IMR-90 (cell line): Measurements from ENCODE around the gene SRGAP3. TPM values are rescaled to one million over a fixed set of nuclear protein-coding genes. Genes with fewer than 3 reads are reported as not detected.

ENCODE experiments used
- ATAC-seq: fragments of 200-7000 bp; cut with Tn5 transposase; 2 replicates; pipeline ENCODE4 v1.9.1; 2020; ENCODE audit warnings: low read depth, mild to moderate bottlenecking, moderate library complexity
- BruUV-seq: library from RNA; stranded (reverse); fragments of 400-500 nt; replicated peaks from 2 replicates; lab custom pipeline; 2021; lab: Mats Ljungman, UMichigan
- CTCF ChIA-PET: fragments of 300-600 bp; formaldehyde crosslinking; extraction: SDS; loops from one replicate; lab custom pipeline; 2021; ENCODE audit warnings: antibody characterized with exemption; lab: Yijun Ruan, JAX
- POLR2A ChIA-PET: fragments of 300-600 bp; sonication (Branson Sonifier 250); formaldehyde crosslinking; loops from one replicate; lab custom pipeline; 2022; ENCODE audit warnings: antibody characterized with exemption; ENCODE audit not compliant: unreplicated experiment; lab: Charles Lee
- DNase-seq: peaks from one replicate; pipeline ENCODE4 v3.0.0; 2013
- H2AFZ ChIP-seq: replicated peaks from 2 replicates; pipeline ENCODE3; 2013; ENCODE audit warnings: low read length, mild to moderate bottlenecking; ENCODE audit not compliant: poor library complexity
- H2AK5ac ChIP-seq: 2 replicates; pipeline ENCODE4 v1.6.1; 2013; ENCODE audit warnings: low read depth, low read length, inconsistent platforms
- H2AK9ac ChIP-seq: replicated peaks from 2 replicates; pipeline ENCODE3; 2013; ENCODE audit warnings: mild to moderate bottlenecking, low read depth, low read length, moderate library complexity; ENCODE audit not compliant: poor library complexity
- H2BK120ac ChIP-seq: 2 replicates; pipeline ENCODE4 v1.6.1; 2013; ENCODE audit warnings: low read depth, low read length, inconsistent platforms
- H2BK15ac ChIP-seq: 3 replicates; pipeline ENCODE4 v1.6.1; 2013; ENCODE audit warnings: low read depth, low read length, inconsistent platforms
- H2BK20ac ChIP-seq: 2 replicates; pipeline ENCODE4 v1.6.1; 2013; ENCODE audit warnings: low read depth, mild to moderate bottlenecking, inconsistent platforms, low read length, moderate library complexity
- H2BK5ac ChIP-seq: 2 replicates; pipeline ENCODE4 v1.6.1; 2013; ENCODE audit warnings: mild to moderate bottlenecking, low read depth, low read length, inconsistent platforms; ENCODE audit not compliant: poor library complexity, severe bottlenecking
- H3K14ac ChIP-seq: replicated peaks from 2 replicates; pipeline ENCODE4 v1.6.1; 2013; ENCODE audit warnings: low read depth, low read length, inconsistent platforms
- H3K18ac ChIP-seq: 2 replicates; pipeline ENCODE4 v1.6.1; 2013; ENCODE audit warnings: low read depth, low read length, control low read depth
- H3K23ac ChIP-seq: 2 replicates; pipeline ENCODE4 v1.6.1; 2013; ENCODE audit warnings: low read depth, low read length, inconsistent platforms
- H3K27ac ChIP-seq: 2 replicates; pipeline ENCODE4 v1.5.1; 2013; ENCODE audit warnings: mild to moderate bottlenecking, control low read depth, low read length; ENCODE audit not compliant: insufficient read depth
- H3K27me3 ChIP-seq: 2 replicates; pipeline ENCODE4 v1.6.1; 2013; ENCODE audit warnings: low read length; ENCODE audit not compliant: control insufficient read depth, insufficient read depth
- H3K36me3 ChIP-seq: 2 replicates; pipeline ENCODE4 v1.6.1; 2013; ENCODE audit warnings: low read length, mixed read lengths; ENCODE audit not compliant: control insufficient read depth, insufficient read depth
- H3K4ac ChIP-seq: 2 replicates; pipeline ENCODE4 v1.6.1; 2013; ENCODE audit warnings: low read depth, low read length, inconsistent platforms
- H3K4me1 ChIP-seq: 2 replicates; pipeline ENCODE4 v1.6.1; 2013; ENCODE audit warnings: low read length, mixed read lengths; ENCODE audit not compliant: control insufficient read depth, insufficient read depth
- H3K4me2 ChIP-seq: 2 replicates; pipeline ENCODE4 v1.6.1; 2013; ENCODE audit warnings: low read depth, mild to moderate bottlenecking, control low read depth, low read length, moderate library complexity
- H3K4me3 ChIP-seq: 2 replicates; pipeline ENCODE4 v1.5.1; 2013; ENCODE audit warnings: low read depth, mild to moderate bottlenecking, control low read depth, low read length, moderate library complexity; ENCODE audit not compliant: insufficient read depth
- H3K56ac ChIP-seq: 2 replicates; pipeline ENCODE4 v1.6.1; 2013; ENCODE audit warnings: low read length, inconsistent platforms; ENCODE audit not compliant: insufficient read depth; ENCODE audit errors: extremely low read depth
- H3K79me1 ChIP-seq, 2 experiments: 2 replicates each; pipeline ENCODE4 v1.6.1; 2013; ENCODE audit warnings: low read length in 2 of 2, inconsistent platforms in 1 of 2, low read depth in 1 of 2
- H3K9ac ChIP-seq: 2 replicates; pipeline ENCODE4 v1.6.1; 2013; ENCODE audit warnings: low read depth, low read length, control low read depth
- H3K9me1 ChIP-seq: 2 replicates; pipeline ENCODE4 v1.6.1; 2013; ENCODE audit warnings: low read length, inconsistent platforms; ENCODE audit not compliant: insufficient read depth
- H3K9me3 ChIP-seq: 2 replicates; pipeline ENCODE4 v1.6.1; 2013; ENCODE audit warnings: low read length; ENCODE audit not compliant: control insufficient read depth, insufficient read depth
- H4K20me1 ChIP-seq: 2 replicates; pipeline ENCODE4 v1.6.1; 2013; ENCODE audit warnings: low read length, inconsistent platforms; ENCODE audit not compliant: insufficient read depth
- H4K5ac ChIP-seq: 2 replicates; pipeline ENCODE4 v1.6.1; 2013; ENCODE audit warnings: mild to moderate bottlenecking, low read depth, low read length, control low read depth
- H4K8ac ChIP-seq, 2 experiments: 2 replicates each; pipeline ENCODE4 v1.6.1; 2013; ENCODE audit warnings: low read depth in 2 of 2, low read length in 2 of 2, control low read depth in 1 of 2, inconsistent platforms in 1 of 2
- H4K91ac ChIP-seq: 2 replicates; pipeline ENCODE4 v1.6.1; 2013; ENCODE audit warnings: low read depth, low read length, inconsistent platforms; ENCODE audit not compliant: insufficient read depth
- BHLHE40 ChIP-seq: fragments of 150-350 bp; IDR thresholded peaks from 2 replicates; pipeline ENCODE4 v1.6.1; 2016; ENCODE audit warnings: mild to moderate bottlenecking, low read depth, low read length
- CEBPB ChIP-seq: IDR thresholded peaks from 2 replicates; pipeline ENCODE4 v1.6.1; 2012; ENCODE audit warnings: low read depth, low read length, improper control_type of control experiment
- CHD1 ChIP-seq: IDR thresholded peaks from 2 replicates; pipeline ENCODE4 v1.6.1; 2012; ENCODE audit warnings: low read depth, low read length, improper control_type of control experiment
- FOS ChIP-seq: fragments of 150-350 bp; IDR thresholded peaks from 2 replicates; pipeline ENCODE4 v1.6.1; 2016; ENCODE audit warnings: low read depth, low read length
- MAFK ChIP-seq: IDR thresholded peaks from 2 replicates; pipeline ENCODE4 v1.6.1; 2012; ENCODE audit warnings: low read depth, low read length, improper control_type of control experiment
- MAZ ChIP-seq: IDR thresholded peaks from 2 replicates; pipeline ENCODE4 v1.6.1; 2012; ENCODE audit warnings: low read depth, mild to moderate bottlenecking, low read length, improper control_type of control experiment, moderate library complexity, borderline replicate concordance
- MXI1 ChIP-seq: IDR thresholded peaks from 2 replicates; pipeline ENCODE4 v1.6.1; 2012; ENCODE audit warnings: low read depth, mild to moderate bottlenecking, low read length, moderate library complexity, borderline replicate concordance
- NFE2L2 ChIP-seq: fragments of 150-350 bp; IDR thresholded peaks from 2 replicates; pipeline ENCODE4 v1.6.1; 2016; ENCODE audit warnings: low read depth, mild to moderate bottlenecking, low read length
- POLR2A ChIP-seq: IDR thresholded peaks from 2 replicates; pipeline ENCODE4 v1.6.1; 2012; ENCODE audit warnings: mild to moderate bottlenecking, low read depth, low read length
- RAD21 ChIP-seq: IDR thresholded peaks from 2 replicates; pipeline ENCODE4 v1.6.1; 2012; ENCODE audit warnings: low read length, improper control_type of control experiment
- RCOR1 ChIP-seq: IDR thresholded peaks from 2 replicates; pipeline ENCODE4 v1.6.1; 2012; ENCODE audit warnings: mild to moderate bottlenecking, low read length, improper control_type of control experiment; ENCODE audit not compliant: insufficient replicate concordance
- RFX5 ChIP-seq: IDR thresholded peaks from 2 replicates; pipeline ENCODE4 v1.8.0; 2012; ENCODE audit warnings: low read depth, mild to moderate bottlenecking, low read length, moderate library complexity
- SMC3 ChIP-seq: fragments of 150-350 bp; IDR thresholded peaks from 2 replicates; pipeline ENCODE4 v1.6.1; 2016; ENCODE audit warnings: low read depth, mild to moderate bottlenecking, antibody characterized with exemption, low read length, moderate library complexity
- WGBS, 2 experiments: methylation state at CpG; one replicate each; pipeline versions ENCODE4 v1.1.5 to v1.1.7; 2013; ENCODE audit warnings: missing lambda C conversion rate in 2 of 2; ENCODE audit not compliant: insufficient read length in 1 of 2; ENCODE audit errors: extremely low coverage in 2 of 2; 5-methylcytosine and 5-hydroxymethylcytosine counted together
- dilution Hi-C: fragments of 300-500 bp; cut with HindIII; formaldehyde crosslinking; loops from one replicate; pipeline ENCODE4 v1.14.3; 2018; ENCODE audit warnings: low sequenced_read_pairs; ENCODE audit not compliant: unreplicated experiment
- in situ Hi-C: fragments of 300-500 bp; cut with MboI; formaldehyde crosslinking; loops from 3 replicates; pipeline ENCODE4 v1.14.3; 2019; ENCODE audit warnings: low sequenced_read_pairs, inconsistent platforms, mixed read lengths
- intact Hi-C: fragments of 100-400 bp; cut with micrococcal nuclease; formaldehyde crosslinking; loops from 2 replicates; pipeline ENCODE4 v1.10.0; 2022
- polyA plus RNA-seq, 3 experiments: library from polyadenylated mRNA; depleted of rRNA; stranded (reverse); fragments of >200 nt; gene quantifications; 2 replicates each; pipeline ENCODE4 v1.2.3, GENCODE V29; 2012; ENCODE audit warnings: low replicate concordance in 1 of 3
- total RNA-seq: library from RNA; depleted of rRNA; stranded (reverse); fragments of >200 nt; gene quantifications from 2 replicates; pipeline ENCODE4 v1.2.3, GENCODE V29; 2012
- TF ChIP-seq, protein P1 (sequence below): conservative IDR thresholded peaks from 2 replicates; pipeline ENCODE4 v1.5.1; 2012; ENCODE audit warnings: mild to moderate bottlenecking, low read depth, low read length, improper control_type of control experiment
- TF ChIP-seq, protein P2 (sequence below): fragments of 150-350 bp; IDR thresholded peaks from 2 replicates; pipeline ENCODE4 v1.6.1; 2017; ENCODE audit warnings: mild to moderate bottlenecking, antibody characterized with exemption, low read length, low read depth
- TF ChIP-seq, protein P3 (sequence below): fragments of 150-350 bp; IDR thresholded peaks from 2 replicates; pipeline ENCODE4 v1.6.1; 2016; ENCODE audit warnings: low read depth, mild to moderate bottlenecking, low read length, moderate library complexity, borderline replicate concordance

The SRGAP3 gene
- total and polyA plus RNA-seq, 2 of the 4 experiments (the other 2 are of a cell fraction), result 0.68 to 1.4 TPM

DNA sequence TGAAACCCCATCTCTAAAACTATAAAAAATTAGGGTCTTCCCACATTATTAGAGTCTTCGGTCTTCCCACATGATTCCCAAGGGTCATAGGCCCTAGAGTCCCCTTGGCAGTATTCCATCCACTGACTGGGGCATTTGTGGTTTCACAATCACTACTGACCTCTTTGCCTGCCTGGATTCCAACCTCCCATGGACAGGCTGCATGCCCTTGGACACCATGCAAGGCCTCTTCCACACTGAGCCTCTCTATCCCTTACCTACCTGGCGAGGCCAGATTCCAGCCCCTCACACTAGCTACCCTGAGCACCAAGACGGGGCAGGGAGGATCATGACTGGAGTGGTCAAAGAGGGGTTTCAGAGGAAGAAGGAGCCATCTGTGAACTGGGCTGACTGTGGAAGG, 64.4 kb downstream of the SRGAP3 start:
- no peak overlapping the region for H4K91ac ChIP-seq
- H2BK15ac ChIP-seq, result no peak overlapping the region
- TF ChIP-seq MXI1, result no peak
- TF ChIP-seq, protein P1, sequence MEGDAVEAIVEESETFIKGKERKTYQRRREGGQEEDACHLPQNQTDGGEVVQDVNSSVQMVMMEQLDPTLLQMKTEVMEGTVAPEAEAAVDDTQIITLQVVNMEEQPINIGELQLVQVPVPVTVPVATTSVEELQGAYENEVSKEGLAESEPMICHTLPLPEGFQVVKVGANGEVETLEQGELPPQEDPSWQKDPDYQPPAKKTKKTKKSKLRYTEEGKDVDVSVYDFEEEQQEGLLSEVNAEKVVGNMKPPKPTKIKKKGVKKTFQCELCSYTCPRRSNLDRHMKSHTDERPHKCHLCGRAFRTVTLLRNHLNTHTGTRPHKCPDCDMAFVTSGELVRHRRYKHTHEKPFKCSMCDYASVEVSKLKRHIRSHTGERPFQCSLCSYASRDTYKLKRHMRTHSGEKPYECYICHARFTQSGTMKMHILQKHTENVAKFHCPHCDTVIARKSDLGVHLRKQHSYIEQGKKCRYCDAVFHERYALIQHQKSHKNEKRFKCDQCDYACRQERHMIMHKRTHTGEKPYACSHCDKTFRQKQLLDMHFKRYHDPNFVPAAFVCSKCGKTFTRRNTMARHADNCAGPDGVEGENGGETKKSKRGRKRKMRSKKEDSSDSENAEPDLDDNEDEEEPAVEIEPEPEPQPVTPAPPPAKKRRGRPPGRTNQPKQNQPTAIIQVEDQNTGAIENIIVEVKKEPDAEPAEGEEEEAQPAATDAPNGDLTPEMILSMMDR, result no peak
- TF ChIP-seq MAZ, result no peak
- TF ChIP-seq RCOR1, result no peak
- TF ChIP-seq CEBPB, result no peak
- no peak for TF ChIP-seq CHD1
- no peak for TF ChIP-seq FOS
- TF ChIP-seq BHLHE40, result no peak
- no peak for TF ChIP-seq POLR2A
- no peak for TF ChIP-seq MAFK
- no peak for TF ChIP-seq SMC3
- TF ChIP-seq, protein P2, sequence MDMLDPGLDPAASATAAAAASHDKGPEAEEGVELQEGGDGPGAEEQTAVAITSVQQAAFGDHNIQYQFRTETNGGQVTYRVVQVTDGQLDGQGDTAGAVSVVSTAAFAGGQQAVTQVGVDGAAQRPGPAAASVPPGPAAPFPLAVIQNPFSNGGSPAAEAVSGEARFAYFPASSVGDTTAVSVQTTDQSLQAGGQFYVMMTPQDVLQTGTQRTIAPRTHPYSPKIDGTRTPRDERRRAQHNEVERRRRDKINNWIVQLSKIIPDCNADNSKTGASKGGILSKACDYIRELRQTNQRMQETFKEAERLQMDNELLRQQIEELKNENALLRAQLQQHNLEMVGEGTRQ, result no peak
- TF ChIP-seq, protein P3, sequence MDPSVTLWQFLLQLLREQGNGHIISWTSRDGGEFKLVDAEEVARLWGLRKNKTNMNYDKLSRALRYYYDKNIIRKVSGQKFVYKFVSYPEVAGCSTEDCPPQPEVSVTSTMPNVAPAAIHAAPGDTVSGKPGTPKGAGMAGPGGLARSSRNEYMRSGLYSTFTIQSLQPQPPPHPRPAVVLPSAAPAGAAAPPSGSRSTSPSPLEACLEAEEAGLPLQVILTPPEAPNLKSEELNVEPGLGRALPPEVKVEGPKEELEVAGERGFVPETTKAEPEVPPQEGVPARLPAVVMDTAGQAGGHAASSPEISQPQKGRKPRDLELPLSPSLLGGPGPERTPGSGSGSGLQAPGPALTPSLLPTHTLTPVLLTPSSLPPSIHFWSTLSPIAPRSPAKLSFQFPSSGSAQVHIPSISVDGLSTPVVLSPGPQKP, result no peak
- TF ChIP-seq RAD21, result no peak
- TF ChIP-seq NFE2L2, result no peak
- no peak for TF ChIP-seq RFX5
- no peak overlapping the region for H3K4me3 ChIP-seq
- ATAC-seq, result no peak
- no peak overlapping the region for H3K23ac ChIP-seq
- H3K9me1 ChIP-seq, result no peaks in the 10 kb centered on the region
- H2BK5ac ChIP-seq, result no peak overlapping the region
- H3K56ac ChIP-seq, result no peak overlapping the region
- no peak overlapping the region for H2AK9ac ChIP-seq
- no peak overlapping the region for H3K18ac ChIP-seq
- H2BK120ac ChIP-seq, result no peak overlapping the region
- H4K5ac ChIP-seq, result no peak overlapping the region
- POLR2A ChIA-PET, result no interaction called here
- no peaks in the 10 kb centered on the region for H3K36me3 ChIP-seq
- 20% methylated on average over 1 of the region's 3 CpGs; no CpG with 5 or more reads in 1 of the 2 experiments for WGBS, 2 experiments
- H3K4me1 ChIP-seq, result no peaks in the 10 kb centered on the region
- in situ Hi-C loops (no loop called here), dilution Hi-C loops (no loop called here), intact Hi-C loops (no loop called here)
- CTCF ChIA-PET, result interaction anchor here (0.6 kb wide), 1 partner anchor 108 kb away, joined by 3 read pairs; no protein-coding TSS in a partner anchor
- no peak overlapping the region for H3K4me2 ChIP-seq
- H2AFZ ChIP-seq, result no peak overlapping the region
- no peak overlapping the region for H4K8ac ChIP-seq
- no peak overlapping the region for H2BK20ac ChIP-seq
- H3K14ac ChIP-seq, result no peak overlapping the region
- BruUV-seq, result no TSS peak
- 0 out of 2 replicates have a peak, but pooled peaks cover 3% of the 10 kb centered on the region for H3K27me3 ChIP-seq
- no peaks in the 10 kb centered on the region for H3K9me3 ChIP-seq
- H3K27ac ChIP-seq, result no peak overlapping the region
- DNase-seq, result no peak
- H3K9ac ChIP-seq, result no peak overlapping the region
- no peaks in the 10 kb centered on the region for H3K79me1 ChIP-seq
- H3K4ac ChIP-seq, result no peak overlapping the region
- no peak overlapping the region for H2AK5ac ChIP-seq
- H4K20me1 ChIP-seq, result no peaks in the 10 kb centered on the region
